ENCODE data around the gene GTF3C1.

- TF ChIP-seq TAF1 (IDR thresholded peaks at IDR 0.05; ENCODE audit: low read depth, low read length) (no peak), POLR2AphosphoS5 (IDR thresholded peaks at IDR 0.05; ENCODE audit: low read depth, low read length) (no peak)
Measured at GRCh38 chr16:27444015-27444414, 105.7 kb downstream of the GTF3C1 start.
